ENCODE measurements around the gene PPP1R14C. TPM values are rescaled to one million over a fixed set of nuclear protein-coding genes. Genes with fewer than 3 reads are reported as not detected.

PPP1R14C gene
- total RNA-seq, 1 donor from 2014 or later = 0.46 TPM

DNA sequence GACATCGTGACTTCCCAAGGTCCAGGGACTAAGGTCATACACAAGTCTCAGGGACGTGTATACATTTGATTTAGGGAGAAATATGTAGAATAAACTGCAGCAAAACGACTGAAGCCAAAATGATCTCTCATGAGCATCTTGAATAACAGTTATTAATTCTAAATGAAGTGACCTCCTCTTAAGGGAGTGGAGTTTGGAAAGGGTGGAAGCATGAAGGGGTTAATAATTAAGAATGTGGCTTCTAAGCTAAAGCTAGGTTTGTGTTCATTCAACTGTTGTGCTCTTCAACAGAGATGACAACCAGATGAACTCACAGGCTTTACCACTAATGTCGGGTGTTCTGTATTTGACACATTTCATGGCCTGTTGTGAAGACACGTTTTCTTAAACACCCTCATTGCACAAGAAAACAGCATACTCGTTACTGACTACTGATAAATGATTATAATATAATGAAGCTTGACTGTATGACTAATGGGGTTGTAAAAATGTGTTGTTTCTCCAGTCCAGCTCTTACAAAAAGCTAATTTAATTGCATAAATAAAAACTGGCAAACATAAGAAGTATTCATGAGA is 1.5 kb downstream of the PPP1R14C start:
- DNase-seq (ENCODE audit: extremely low spot score, unreplicated experiment) = no peak
- Mint-ChIP-seq H3K4me1 (ENCODE audit: unreplicated experiment) (peaks cover 12% of the 10 kb centered on the region), H3K9me3 (ENCODE audit: unreplicated experiment) (no peaks in the 10 kb centered on the region), H3K4me3 (ENCODE audit: unreplicated experiment) (peak overlapping the region; percentile 58), H3K27ac (ENCODE audit: unreplicated experiment) (no peak overlapping the region), H3K27me3 (ENCODE audit: unreplicated experiment) (peaks cover 72% of the 10 kb centered on the region), H3K36me3 (ENCODE audit: unreplicated experiment) (no peaks in the 10 kb centered on the region)
- TF ChIP-seq, protein P1, sequence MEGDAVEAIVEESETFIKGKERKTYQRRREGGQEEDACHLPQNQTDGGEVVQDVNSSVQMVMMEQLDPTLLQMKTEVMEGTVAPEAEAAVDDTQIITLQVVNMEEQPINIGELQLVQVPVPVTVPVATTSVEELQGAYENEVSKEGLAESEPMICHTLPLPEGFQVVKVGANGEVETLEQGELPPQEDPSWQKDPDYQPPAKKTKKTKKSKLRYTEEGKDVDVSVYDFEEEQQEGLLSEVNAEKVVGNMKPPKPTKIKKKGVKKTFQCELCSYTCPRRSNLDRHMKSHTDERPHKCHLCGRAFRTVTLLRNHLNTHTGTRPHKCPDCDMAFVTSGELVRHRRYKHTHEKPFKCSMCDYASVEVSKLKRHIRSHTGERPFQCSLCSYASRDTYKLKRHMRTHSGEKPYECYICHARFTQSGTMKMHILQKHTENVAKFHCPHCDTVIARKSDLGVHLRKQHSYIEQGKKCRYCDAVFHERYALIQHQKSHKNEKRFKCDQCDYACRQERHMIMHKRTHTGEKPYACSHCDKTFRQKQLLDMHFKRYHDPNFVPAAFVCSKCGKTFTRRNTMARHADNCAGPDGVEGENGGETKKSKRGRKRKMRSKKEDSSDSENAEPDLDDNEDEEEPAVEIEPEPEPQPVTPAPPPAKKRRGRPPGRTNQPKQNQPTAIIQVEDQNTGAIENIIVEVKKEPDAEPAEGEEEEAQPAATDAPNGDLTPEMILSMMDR (IDR thresholded peaks at IDR 0.05) = no peak

DNA sequence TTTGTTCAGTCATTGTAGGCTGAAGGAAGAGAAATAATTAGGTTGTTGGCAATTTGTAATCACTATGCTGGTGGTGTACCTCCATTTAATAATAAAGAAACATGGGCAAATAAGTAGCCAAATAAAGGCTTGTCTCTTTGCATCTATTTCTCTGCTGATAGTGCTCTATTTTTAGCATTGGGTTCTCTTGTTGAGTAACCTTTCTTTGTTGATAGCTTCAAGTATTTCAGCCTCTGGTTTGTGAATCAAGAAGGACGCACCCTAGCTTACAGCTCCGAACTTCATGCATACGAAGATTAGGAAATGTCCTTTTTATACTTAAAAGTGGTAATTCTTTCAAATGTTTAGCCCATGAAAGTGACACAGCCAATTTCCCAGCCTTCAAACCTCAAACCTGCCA is 2.6 kb downstream of the PPP1R14C start:
- Mint-ChIP-seq H3K4me3 (ENCODE audit: unreplicated experiment) (no peak overlapping the region), H3K27ac (ENCODE audit: unreplicated experiment) (no peak overlapping the region), H3K9me3 (ENCODE audit: unreplicated experiment) (no peaks in the 10 kb centered on the region), H3K36me3 (ENCODE audit: unreplicated experiment) (no peaks in the 10 kb centered on the region), H3K4me1 (ENCODE audit: unreplicated experiment) (peaks cover 12% of the 10 kb centered on the region), H3K27me3 (ENCODE audit: unreplicated experiment) (peaks cover 74% of the 10 kb centered on the region)
- TF ChIP-seq, protein P1 (IDR thresholded peaks at IDR 0.05) = no peak
- no peak for DNase-seq (ENCODE audit: extremely low spot score, unreplicated experiment)

DNA sequence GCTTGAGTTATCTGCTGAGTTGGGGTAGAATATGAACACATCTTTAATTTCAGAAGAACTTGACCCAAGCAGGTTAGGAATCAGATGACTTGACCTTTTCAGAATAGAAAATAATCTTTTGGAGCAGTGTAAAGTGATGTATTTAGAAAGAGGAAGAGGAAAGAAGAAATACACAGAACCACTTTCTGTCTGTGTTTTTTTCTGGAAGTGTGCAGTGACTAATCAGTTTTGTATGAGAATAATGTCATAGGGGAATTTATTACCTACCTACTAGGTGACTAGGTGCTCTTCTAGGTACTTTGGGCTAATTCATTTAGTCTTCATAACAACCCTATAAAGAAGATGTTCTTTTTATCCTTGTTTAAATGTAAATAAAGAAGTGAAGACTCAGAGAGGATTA is 3.0 kb downstream of the PPP1R14C start:
- TF ChIP-seq, protein P1 (IDR thresholded peaks at IDR 0.05) = no peak
- H3K9me3 Mint-ChIP-seq (ENCODE audit: unreplicated experiment) = no peaks in the 10 kb centered on the region
- no peaks in the 10 kb centered on the region for H3K36me3 Mint-ChIP-seq (ENCODE audit: unreplicated experiment)
- no peak for DNase-seq (ENCODE audit: extremely low spot score, unreplicated experiment)
- H3K27ac Mint-ChIP-seq (ENCODE audit: unreplicated experiment) = no peak overlapping the region
- peaks cover 74% of the 10 kb centered on the region for H3K27me3 Mint-ChIP-seq (ENCODE audit: unreplicated experiment)
- no peak overlapping the region for H3K4me3 Mint-ChIP-seq (ENCODE audit: unreplicated experiment)
- H3K4me1 Mint-ChIP-seq (ENCODE audit: unreplicated experiment) = peaks cover 12% of the 10 kb centered on the region

DNA sequence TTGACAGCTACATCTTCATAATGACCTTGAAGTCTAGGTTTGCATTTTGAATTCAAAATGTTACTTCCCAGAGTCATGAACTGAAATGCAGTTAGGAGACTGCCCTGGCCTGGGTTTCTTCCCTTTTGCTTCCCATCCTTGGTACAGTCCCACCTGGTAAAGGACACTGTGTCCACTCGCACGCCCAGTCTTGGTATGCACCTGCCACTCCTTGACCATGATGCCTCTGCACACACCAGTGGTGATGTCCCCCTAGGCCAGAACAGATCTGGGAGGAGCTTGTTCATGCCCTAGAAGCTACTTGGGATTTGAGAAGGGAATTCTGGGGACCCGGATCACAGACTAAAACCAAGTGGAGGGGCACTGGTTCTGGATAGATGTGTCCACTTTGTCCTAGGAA is 3.6 kb downstream of the PPP1R14C start:
- peaks cover 74% of the 10 kb centered on the region for H3K27me3 Mint-ChIP-seq (ENCODE audit: unreplicated experiment)
- H3K27ac Mint-ChIP-seq (ENCODE audit: unreplicated experiment) = no peak overlapping the region
- H3K9me3 Mint-ChIP-seq (ENCODE audit: unreplicated experiment) = no peaks in the 10 kb centered on the region
- H3K36me3 Mint-ChIP-seq (ENCODE audit: unreplicated experiment) = no peaks in the 10 kb centered on the region
- TF ChIP-seq, protein P1 (IDR thresholded peaks at IDR 0.05) = no peak
- H3K4me3 Mint-ChIP-seq (ENCODE audit: unreplicated experiment) = no peak overlapping the region
- no peak for DNase-seq (ENCODE audit: extremely low spot score, unreplicated experiment)
- H3K4me1 Mint-ChIP-seq (ENCODE audit: unreplicated experiment) = peaks cover 12% of the 10 kb centered on the region

DNA sequence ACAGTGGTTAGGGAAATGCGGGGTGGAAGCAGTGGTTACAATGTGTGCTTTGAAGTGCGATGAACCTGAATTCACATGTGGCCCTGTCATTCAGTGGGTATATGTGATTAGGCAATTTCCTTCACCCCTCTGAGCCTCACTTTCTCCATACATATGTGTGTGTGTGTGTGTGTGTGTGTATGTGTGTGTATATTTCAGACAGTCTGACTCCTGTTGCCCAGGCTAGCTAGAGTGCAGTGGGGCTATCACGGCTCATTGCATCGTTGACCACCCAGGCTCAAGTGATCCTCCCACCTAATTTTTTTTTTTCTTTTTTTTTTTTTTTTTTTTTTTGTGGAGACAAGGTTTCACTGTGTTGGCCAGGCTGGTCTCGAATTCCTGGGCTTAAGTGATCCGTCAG is 6.3 kb downstream of the PPP1R14C start:
- H3K9me3 Mint-ChIP-seq (ENCODE audit: unreplicated experiment) = no peaks in the 10 kb centered on the region
- peaks cover 2% of the 10 kb centered on the region for H3K4me1 Mint-ChIP-seq (ENCODE audit: unreplicated experiment)
- TF ChIP-seq, protein P1 (IDR thresholded peaks at IDR 0.05) = no peak
- peaks cover 74% of the 10 kb centered on the region for H3K27me3 Mint-ChIP-seq (ENCODE audit: unreplicated experiment)
- no peak overlapping the region for H3K27ac Mint-ChIP-seq (ENCODE audit: unreplicated experiment)
- no peaks in the 10 kb centered on the region for H3K36me3 Mint-ChIP-seq (ENCODE audit: unreplicated experiment)
- DNase-seq (ENCODE audit: extremely low spot score, unreplicated experiment) = no peak
- no peak overlapping the region for H3K4me3 Mint-ChIP-seq (ENCODE audit: unreplicated experiment)
